Right atrium auricular region (tissue), 2 donors: ENCODE measurements around the gene PMP22. TPM values are rescaled to one million over a fixed set of nuclear protein-coding genes. Genes with fewer than 3 reads are reported as not detected.

Experiments
- DNase-seq: peaks from one replicate; pipeline ENCODE4 v3.0.0-alpha.2; 2019; ENCODE audit warnings: low spot score
- H3K27ac ChIP-seq, 2 donors: fragments of 200-600 bp; sonication (generic); 1 replicate in 1 of 2; 2 replicates in 1 of 2; pipeline ENCODE4 v1.5.1; 2016 to 2019
- H3K27me3 ChIP-seq, 2 donors: fragments of 200-600 bp; sonication (generic); one replicate each; pipeline versions ENCODE4 v1.5.1 to v1.6.0; 2017 to 2019
- H3K36me3 ChIP-seq: fragments of 200-600 bp; sonication (generic); one replicate; pipeline ENCODE4 v1.5.1; 2016
- H3K4me1 ChIP-seq, 2 donors: fragments of 200-600 bp; sonication (generic); one replicate each; pipeline versions ENCODE4 v1.5.1 to v1.6.0; 2017 to 2019
- H3K4me3 ChIP-seq, 2 donors: fragments of 200-600 bp; sonication (generic); 1 replicate in 1 of 2; 2 replicates in 1 of 2; pipeline ENCODE4 v1.5.1; 2017 to 2019; ENCODE audit warnings: mild to moderate bottlenecking in 1 of 2, moderate library complexity in 1 of 2
- H3K9me3 ChIP-seq, 2 donors: fragments of 200-600 bp; sonication (generic); one replicate each; pipeline ENCODE4 v1.5.1; 2019
- total RNA-seq, 2 donors: library from RNA; depleted of rRNA; stranded (reverse); fragments of >200 nt; gene quantifications; one replicate each; pipeline ENCODE4 v1.1.0, GENCODE V29; 2016
- TF ChIP-seq, protein P1 (sequence below), 2 donors: fragments of 200-600 bp; sonication (generic); IDR thresholded peaks; one replicate each; pipeline ENCODE4 v1.5.1; 2019; ENCODE audit warnings: antibody characterized with exemption in 2 of 2

PMP22 gene
- total RNA-seq, 2 donors from 2014 or later, result 160 to 164 TPM

- TF ChIP-seq, protein P1, sequence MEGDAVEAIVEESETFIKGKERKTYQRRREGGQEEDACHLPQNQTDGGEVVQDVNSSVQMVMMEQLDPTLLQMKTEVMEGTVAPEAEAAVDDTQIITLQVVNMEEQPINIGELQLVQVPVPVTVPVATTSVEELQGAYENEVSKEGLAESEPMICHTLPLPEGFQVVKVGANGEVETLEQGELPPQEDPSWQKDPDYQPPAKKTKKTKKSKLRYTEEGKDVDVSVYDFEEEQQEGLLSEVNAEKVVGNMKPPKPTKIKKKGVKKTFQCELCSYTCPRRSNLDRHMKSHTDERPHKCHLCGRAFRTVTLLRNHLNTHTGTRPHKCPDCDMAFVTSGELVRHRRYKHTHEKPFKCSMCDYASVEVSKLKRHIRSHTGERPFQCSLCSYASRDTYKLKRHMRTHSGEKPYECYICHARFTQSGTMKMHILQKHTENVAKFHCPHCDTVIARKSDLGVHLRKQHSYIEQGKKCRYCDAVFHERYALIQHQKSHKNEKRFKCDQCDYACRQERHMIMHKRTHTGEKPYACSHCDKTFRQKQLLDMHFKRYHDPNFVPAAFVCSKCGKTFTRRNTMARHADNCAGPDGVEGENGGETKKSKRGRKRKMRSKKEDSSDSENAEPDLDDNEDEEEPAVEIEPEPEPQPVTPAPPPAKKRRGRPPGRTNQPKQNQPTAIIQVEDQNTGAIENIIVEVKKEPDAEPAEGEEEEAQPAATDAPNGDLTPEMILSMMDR (IDR thresholded peaks at IDR 0.05), result no peak
- H3K27ac ChIP-seq, result no peak overlapping the region
- H3K27me3 ChIP-seq, result no peaks in the 10 kb centered on the region
- H3K4me3 ChIP-seq, result no peak overlapping the region
- H3K4me1 ChIP-seq, result peaks cover 0 to 17% of the 10 kb centered on the region in 2 donors
- no peaks in the 10 kb centered on the region for H3K36me3 ChIP-seq
- no peaks in the 10 kb centered on the region for H3K9me3 ChIP-seq
- no peak for DNase-seq
Measured at GRCh38 chr17:15284537-15284936, 19.4 kb upstream of the PMP22 start.

- Histone ChIP-seq H3K36me3 (no peaks in the 10 kb centered on the region), H3K4me1 (peaks cover 0 to 17% of the 10 kb centered on the region in 2 donors), H3K4me3 (no peak overlapping the region), H3K9me3 (peaks cover 0 to 3% of the 10 kb centered on the region in 2 donors), H3K27me3 (no peaks in the 10 kb centered on the region), H3K27ac (no peak overlapping the region)
- TF ChIP-seq, protein P1 (IDR thresholded peaks at IDR 0.05), result no peak
- no peak for DNase-seq
Measured at GRCh38 chr17:15284107-15284506, 19.0 kb upstream of the PMP22 start.

GRCh38 chr17:15281909-15282308 is 16.8 kb upstream of the PMP22 start:
- peaks cover 0 to 5% of the 10 kb centered on the region in 2 donors for H3K9me3 ChIP-seq
- DNase-seq, result no peak
- TF ChIP-seq, protein P1 (IDR thresholded peaks at IDR 0.05), result no peak
- H3K36me3 ChIP-seq, result no peaks in the 10 kb centered on the region
- H3K4me3 ChIP-seq, result no peak overlapping the region
- H3K4me1 ChIP-seq, result peaks cover 0 to under 1% of the 10 kb centered on the region in 2 donors
- no peaks in the 10 kb centered on the region for H3K27me3 ChIP-seq
- no peak overlapping the region for H3K27ac ChIP-seq

DNA sequence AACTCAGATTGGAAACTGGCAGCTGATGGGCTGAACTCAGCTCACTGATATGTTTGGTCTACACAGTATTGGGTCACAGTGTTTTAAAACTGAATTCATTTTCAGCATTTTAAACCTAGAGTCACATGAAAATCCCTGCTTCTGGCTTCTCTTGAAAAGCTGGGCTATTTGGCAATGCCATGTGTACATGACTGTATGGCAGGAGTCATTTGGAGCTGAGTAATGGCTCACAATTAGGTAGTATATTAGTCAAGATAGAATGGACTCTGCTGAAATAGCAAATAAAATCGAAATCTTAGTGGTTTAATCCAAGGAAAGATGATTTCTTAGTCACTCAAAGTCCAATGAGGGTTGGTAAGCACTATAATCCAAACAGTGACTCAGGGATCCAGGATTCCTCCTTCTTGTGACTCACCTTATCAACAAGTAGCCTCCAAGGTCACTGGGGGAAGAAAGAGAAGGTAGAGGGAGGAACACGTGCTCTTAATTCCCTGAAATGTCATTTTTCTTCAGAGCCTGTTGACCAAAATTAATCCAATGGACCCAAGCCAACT is 13.9 kb upstream of the PMP22 start:
- no peaks in the 10 kb centered on the region for H3K36me3 ChIP-seq
- no peaks in the 10 kb centered on the region for H3K4me1 ChIP-seq
- no peaks in the 10 kb centered on the region for H3K27me3 ChIP-seq
- H3K9me3 ChIP-seq, result peaks cover 0 to 5% of the 10 kb centered on the region in 2 donors
- no peak overlapping the region for H3K4me3 ChIP-seq
- H3K27ac ChIP-seq, result no peak overlapping the region
- no peak for DNase-seq
- TF ChIP-seq, protein P1 (IDR thresholded peaks at IDR 0.05), result no peak

- peaks cover 0 to 5% of the 10 kb centered on the region in 2 donors for H3K9me3 ChIP-seq
- no peaks in the 10 kb centered on the region for H3K4me1 ChIP-seq
- no peak overlapping the region for H3K4me3 ChIP-seq
- TF ChIP-seq, protein P1 (IDR thresholded peaks at IDR 0.05), result no peak
- no peaks in the 10 kb centered on the region for H3K36me3 ChIP-seq
- H3K27ac ChIP-seq, result no peak overlapping the region
- H3K27me3 ChIP-seq, result no peaks in the 10 kb centered on the region
- no peak for DNase-seq
Measured at GRCh38 chr17:15278380-15278779, 13.3 kb upstream of the PMP22 start.

GRCh38 chr17:15274017-15274416 is 8.9 kb upstream of the PMP22 start:
- no peak overlapping the region for H3K4me3 ChIP-seq
- peaks cover 0 to 1% of the 10 kb centered on the region in 2 donors for H3K9me3 ChIP-seq
- no peaks in the 10 kb centered on the region for H3K27me3 ChIP-seq
- TF ChIP-seq, protein P1 (IDR thresholded peaks at IDR 0.05), result no peak
- no peak for DNase-seq
- H3K4me1 ChIP-seq, result peaks cover 0 to 23% of the 10 kb centered on the region in 2 donors
- no peaks in the 10 kb centered on the region for H3K36me3 ChIP-seq
- no peak overlapping the region for H3K27ac ChIP-seq
